B cell (primary cell): ENCODE results near the gene TANC1. TPM values are rescaled to one million over a fixed set of nuclear protein-coding genes. Genes with fewer than 3 reads are reported as not detected.

Source experiments
- ATAC-seq: fragments of 200-7000 bp; cut with Tn5 transposase; one replicate; pipeline ENCODE4 v1.10.0; 2021; ENCODE audit warnings: low read depth, mild to moderate bottlenecking, moderate number of reproducible peaks, moderate library complexity
- CTCF ChIA-PET: fragments of 350-600 bp; sonication (Branson Sonifier 250); formaldehyde crosslinking; loops from one replicate; lab custom pipeline; 2021; ENCODE audit warnings: antibody characterized with exemption, inconsistent platforms; lab: Charles Lee
- POLR2A ChIA-PET: fragments of 350-600 bp; sonication (Branson Sonifier 250); formaldehyde crosslinking; loops from one replicate; lab custom pipeline; 2021; ENCODE audit warnings: antibody characterized with exemption; lab: Charles Lee
- DNase-seq: peaks from one replicate; pipeline ENCODE4 v3.0.0; 2013
- H2AFZ ChIP-seq: 2 replicates; pipeline ENCODE4 v1.6.1; 2012; ENCODE audit warnings: mild to moderate bottlenecking, low read depth, low read length; ENCODE audit not compliant: insufficient read depth, poor library complexity, severe bottlenecking
- H3K27ac ChIP-seq, 2 donors: 1 replicate in 1 of 2; 2 replicates in 1 of 2; pipeline ENCODE4 v1.5.1; 2012 to 2013; ENCODE audit warnings: low read length in 2 of 2, mild to moderate bottlenecking in 2 of 2, moderate library complexity in 1 of 2
- H3K27me3 ChIP-seq, 4 experiments: fragments of 200-600 bp in 1 of 4; sonication (generic) in 1 of 4; replicated peaks in 1 of 4; 1 replicate in 2 of 4; 2 replicates in 2 of 4; pipeline versions ENCODE4 v1.6.1 to v1.7.0; 2013 to 2016; ENCODE audit warnings: low read length in 3 of 4, mild to moderate bottlenecking in 2 of 4, mixed read lengths in 1 of 4, moderate library complexity in 1 of 4; ENCODE audit not compliant: insufficient read depth in 4 of 4, control insufficient read depth in 3 of 4; ENCODE audit errors: control extremely low read depth in 1 of 4
- H3K36me3 ChIP-seq, 2 experiments: replicated peaks in 1 of 2; 1 replicate in 1 of 2; 2 replicates in 1 of 2; pipeline versions ENCODE4 v1.6.1 to v1.7.1; 2013; ENCODE audit warnings: low read length in 1 of 2; ENCODE audit not compliant: insufficient read depth in 2 of 2, control insufficient read depth in 1 of 2; ENCODE audit errors: control extremely low read depth in 1 of 2, extremely low read depth in 1 of 2
- H3K4me1 ChIP-seq, 2 donors: fragments of 200-600 bp in 1 of 2; sonication (generic) in 1 of 2; 1 replicate in 1 of 2; 2 replicates in 1 of 2; pipeline versions ENCODE4 v1.5.1 to v1.6.1; 2013 to 2017; ENCODE audit warnings: low read length in 2 of 2; ENCODE audit not compliant: control insufficient read depth in 2 of 2, insufficient read depth in 2 of 2
- H3K4me2 ChIP-seq: replicated peaks from 2 replicates; pipeline ENCODE3; 2012; ENCODE audit warnings: mild to moderate bottlenecking, low read depth, low read length; ENCODE audit not compliant: poor library complexity, severe bottlenecking
- H3K4me3 ChIP-seq, 5 experiments: fragments of 200-600 bp in 1 of 5; sonication (generic) in 1 of 5; 1 replicate in 3 of 5; 2 replicates in 2 of 5; pipeline versions ENCODE4 v1.5.1 to v1.7.0; 2011 to 2016; ENCODE audit warnings: low read length in 4 of 5, mild to moderate bottlenecking in 4 of 5, low read depth in 2 of 5, control low read depth in 1 of 5, moderate library complexity in 1 of 5; ENCODE audit not compliant: insufficient read depth in 1 of 5; ENCODE audit errors: control extremely low read depth in 1 of 5, extremely low read depth in 1 of 5
- H3K79me2 ChIP-seq: fragments of 200-600 bp; sonication (generic); one replicate; pipeline ENCODE4 v1.6.0; 2016; ENCODE audit warnings: low read length; ENCODE audit not compliant: control insufficient read depth, insufficient read depth
- H3K9ac ChIP-seq: fragments of 200-600 bp; sonication (generic); 2 replicates; pipeline ENCODE4 v1.6.1; 2017; ENCODE audit warnings: mild to moderate bottlenecking, low read length, moderate library complexity
- H3K9me3 ChIP-seq, 3 donors: one replicate each; pipeline versions ENCODE4 v1.6.1 to v1.7.1; 2013; ENCODE audit warnings: low read length in 2 of 3; ENCODE audit not compliant: control insufficient read depth in 2 of 3, insufficient read depth in 1 of 3; ENCODE audit errors: control extremely low read depth in 1 of 3
- H4K20me1 ChIP-seq: 2 replicates; pipeline ENCODE4 v1.6.0; 2012; ENCODE audit warnings: mild to moderate bottlenecking, low read length; ENCODE audit not compliant: insufficient read depth, control insufficient read depth, poor library complexity, severe bottlenecking
- H3K27ac Mint-ChIP-seq: one replicate; pipeline ENCODE4 v1.8.0; 2021; ENCODE audit warnings: mixed read lengths
- H3K27me3 Mint-ChIP-seq: one replicate; pipeline ENCODE4 v1.8.0; 2021; ENCODE audit warnings: mixed read lengths
- H3K4me1 Mint-ChIP-seq: one replicate; pipeline ENCODE4 v1.8.0; 2021; ENCODE audit warnings: mixed read lengths
- H3K4me3 Mint-ChIP-seq: one replicate; pipeline ENCODE4 v1.8.0; 2021; ENCODE audit warnings: mixed read lengths
- H3K9me3 Mint-ChIP-seq: one replicate; pipeline ENCODE4 v1.8.0; 2022; ENCODE audit warnings: mixed read lengths; ENCODE audit not compliant: insufficient read depth
- CTCF ChIP-seq: fragments of 200-600 bp; IDR thresholded peaks from one replicate; pipeline ENCODE4 v1.8.0; 2022; ENCODE audit warnings: antibody characterized with exemption, mild to moderate bottlenecking
- EZH2 ChIP-seq: IDR thresholded peaks from 2 replicates; pipeline ENCODE4 v1.6.1; 2012; ENCODE audit warnings: borderline replicate concordance, low read depth, mild to moderate bottlenecking, moderate library complexity, low read length; ENCODE audit not compliant: insufficient read depth, poor library complexity, severe bottlenecking
- WGBS: methylation state at CpG from one replicate; pipeline ENCODE4 v1.1.5; 2013; ENCODE audit warnings: missing lambda C conversion rate; ENCODE audit not compliant: insufficient coverage; 5-methylcytosine and 5-hydroxymethylcytosine counted together
- intact Hi-C: fragments of 100-400 bp; cut with micrococcal nuclease; formaldehyde crosslinking; loops from one replicate; pipeline ENCODE4 v1.10.0; 2022
- polyA plus RNA-seq: library from polyadenylated mRNA; depleted of rRNA; stranded (reverse); fragments of >200 nt; gene quantifications from 2 replicates; pipeline ENCODE4 v1.2.3, GENCODE V29; 2012
- total RNA-seq, 2 donors: library from RNA; stranded (reverse); fragments of 120-200 nt in 1 of 2; gene quantifications; 1 replicate in 1 of 2; 2 replicates in 1 of 2; pipeline versions ENCODE4 v1.2.3 to v1.2.4, GENCODE V29; 2013 to 2022

The TANC1 gene
- total and polyA plus RNA-seq, 2 donors (not counting 1 experiment from before 2014, with no cell fraction given), result 0.13 TPM; not detected in 1

- Mint-ChIP-seq H3K4me1 (peaks cover 23% of the 10 kb centered on the region), H3K9me3 (peaks cover 2% of the 10 kb centered on the region), H3K4me3 (no peak overlapping the region), H3K27ac (no peak overlapping the region), H3K27me3 (no peaks in the 10 kb centered on the region)
- Histone ChIP-seq H4K20me1 (no peaks in the 10 kb centered on the region), H3K4me2 (no peak overlapping the region), H3K27ac (no peak overlapping the region), H3K79me2 (no peaks in the 10 kb centered on the region), H3K36me3 (no peaks in the 10 kb centered on the region), H3K9me3 (peaks cover 1 to 19% (median 16%) of the 10 kb centered on the region in 3 donors), H2AFZ (no peak overlapping the region), H3K4me3 (no peak overlapping the region), H3K4me1 (peaks cover 18 to 21% of the 10 kb centered on the region in 2 donors), H3K27me3 (no peaks in the 10 kb centered on the region), H3K9ac (no peak overlapping the region)
- 89% methylated on average over 1 of the region's 1 CpG for whole genome bisulfite sequencing
- intact Hi-C loops, result no loop called here
- POLR2A ChIA-PET, result no interaction called here
- CTCF ChIA-PET, result no interaction called here
- ATAC-seq, result no peak
- DNase-seq, result no peak
- TF ChIP-seq CTCF, result no peak
- no peak for TF ChIP-seq EZH2
Measured at GRCh38 chr2:159096901-159097300, 128.5 kb downstream of the TANC1 start.

GRCh38 chr2:159098361-159098760 is 129.9 kb downstream of the TANC1 start:
- no peak for DNase-seq
- no peak for ATAC-seq
- no CpG with 5 or more reads among the region's 3 CpGs for WGBS
- no peaks in the 10 kb centered on the region for H3K79me2 ChIP-seq
- H3K9ac ChIP-seq, result no peak overlapping the region
- H3K4me1 ChIP-seq, result peaks cover 3 to 6% of the 10 kb centered on the region in 2 donors
- no peak overlapping the region for H3K4me3 ChIP-seq
- H2AFZ ChIP-seq, result no peak overlapping the region
- no peaks in the 10 kb centered on the region for H3K36me3 ChIP-seq
- CTCF ChIA-PET, result interaction anchor here (0.6 kb wide), 1 partner anchor 14 kb away, joined by 3 read pairs; no protein-coding TSS in a partner anchor
- H3K4me2 ChIP-seq, result no peak overlapping the region
- POLR2A ChIA-PET, result no interaction called here
- H3K27ac Mint-ChIP-seq, result no peak overlapping the region
- no peak overlapping the region for H3K4me3 Mint-ChIP-seq
- H3K9me3 ChIP-seq, result peaks cover 1 to 19% (median 16%) of the 10 kb centered on the region in 3 donors
- H3K27me3 ChIP-seq, result no peaks in the 10 kb centered on the region
- no peak overlapping the region for H3K27ac ChIP-seq
- peaks cover 2% of the 10 kb centered on the region for H3K9me3 Mint-ChIP-seq
- intact Hi-C loops, result no loop called here
- no peaks in the 10 kb centered on the region for H3K27me3 Mint-ChIP-seq
- TF ChIP-seq CTCF (no peak), EZH2 (no peak)
- peaks cover 8% of the 10 kb centered on the region for H3K4me1 Mint-ChIP-seq
- H4K20me1 ChIP-seq, result no peaks in the 10 kb centered on the region
